HepG2 (cell line): ENCODE data around the gene TREH. TPM values are rescaled to one million over a fixed set of nuclear protein-coding genes. Genes with fewer than 3 reads are reported as not detected.

Experiments used
- ATAC-seq: fragments of 200-7000 bp; cut with Tn5 transposase; 3 replicates; pipeline ENCODE4 v1.9.1; 2020; ENCODE audit warnings: mild to moderate bottlenecking, moderate library complexity
- BruUV-seq: library from RNA; stranded (reverse); fragments of 400-500 nt; replicated peaks from 2 replicates; lab custom pipeline; 2021; lab: Mats Ljungman, UMichigan
- CTCF ChIA-PET: fragments of 300-600 bp; formaldehyde crosslinking; extraction: SDS; loops from one replicate; lab custom pipeline; 2021; ENCODE audit warnings: low total read pairs, inconsistent platforms, low intra/inter-chr PET ratio; lab: Yijun Ruan, JAX
- POLR2A ChIA-PET: fragments of 350-600 bp; sonication (Branson Sonifier 250); formaldehyde crosslinking; loops from one replicate; lab custom pipeline; 2020; ENCODE audit warnings: antibody characterized with exemption, inconsistent platforms; lab: Yijun Ruan, JAX
- DNase-seq: peaks from one replicate; pipeline ENCODE4 v3.0.0-alpha.2; 2015; ENCODE audit warnings: low spot score
- FAIRE-seq: peaks from 3 replicates; lab custom pipeline; 2011; peaks lifted over from hg19 to GRCh38; lab: Jason Lieb, UNC
- H2AFZ ChIP-seq: one replicate; pipeline ENCODE4 v1.6.1; 2011; ENCODE audit warnings: low read length, inconsistent platforms
- H3K27ac ChIP-seq: fragments of 300-600 bp; 3 replicates; pipeline ENCODE4 v1.8.0; 2011; ENCODE audit warnings: mixed run types, mild to moderate bottlenecking, mixed read lengths, low read length, inconsistent platforms; ENCODE audit not compliant: insufficient read depth; ENCODE audit errors: extremely low read length
- H3K27me3 ChIP-seq, 2 experiments: fragments of 200-600 bp in 1 of 2; 2 replicates in 1 of 2; 3 replicates in 1 of 2; pipeline versions ENCODE4 v1.6.0 to v1.8.0; 2011; ENCODE audit warnings: low read length in 2 of 2, mild to moderate bottlenecking in 2 of 2, moderate library complexity in 2 of 2, inconsistent platforms in 1 of 2; ENCODE audit not compliant: insufficient read depth in 2 of 2, control insufficient read depth in 1 of 2
- H3K36me3 ChIP-seq, 2 experiments: fragments of 200-600 bp in 1 of 2; replicated peaks in 1 of 2; 2 replicates in 1 of 2; 3 replicates in 1 of 2; pipeline versions ENCODE4 v1.5.1 to v1.8.0; 2011; ENCODE audit warnings: low read length in 2 of 2, inconsistent platforms in 1 of 2; ENCODE audit not compliant: insufficient read depth in 2 of 2, control insufficient read depth in 1 of 2
- H3K4me1 ChIP-seq: 2 replicates; pipeline ENCODE4 v1.5.1; 2012; ENCODE audit warnings: low read length, inconsistent platforms; ENCODE audit not compliant: insufficient read depth
- H3K4me2 ChIP-seq: 2 replicates; pipeline ENCODE4 v1.6.0; 2011; ENCODE audit warnings: low read depth, low read length, inconsistent platforms
- H3K4me3 ChIP-seq, 3 experiments: fragments of 200-600 bp in 1 of 3; sonication (generic), shearing (Covaris generic) in 1 of 3; replicated peaks in 1 of 3; 2 replicates each; pipeline ENCODE4 v1.5.1; 2011 to 2016; ENCODE audit warnings: low read length in 3 of 3, inconsistent platforms in 2 of 3, low read depth in 2 of 3, mild to moderate bottlenecking in 2 of 3, control low read depth in 1 of 3, mixed read lengths in 1 of 3; ENCODE audit not compliant: insufficient read depth in 1 of 3
- H3K79me2 ChIP-seq: one replicate; pipeline ENCODE4 v1.6.1; 2011; ENCODE audit warnings: low read length, inconsistent platforms; ENCODE audit not compliant: insufficient read depth
- H3K9ac ChIP-seq: 2 replicates; pipeline ENCODE4 v1.6.0; 2011; ENCODE audit warnings: mild to moderate bottlenecking, low read depth, low read length, inconsistent platforms; ENCODE audit not compliant: insufficient read depth
- H3K9me3 ChIP-seq: 2 replicates; pipeline ENCODE4 v1.5.1; 2012; ENCODE audit warnings: mild to moderate bottlenecking, low read length
- H4K20me1 ChIP-seq: 2 replicates; pipeline ENCODE4 v1.6.0; 2011; ENCODE audit warnings: inconsistent platforms, mild to moderate bottlenecking, low read length, moderate library complexity; ENCODE audit not compliant: insufficient read depth
- BRD4 ChIP-seq: sonication (generic); formaldehyde crosslinking; IDR thresholded peaks from 2 replicates; pipeline ENCODE4 v1.4.0; 2020; ENCODE audit warnings: missing genetic modification reagents
- KAT8 ChIP-seq: IDR thresholded peaks from 2 replicates; pipeline ENCODE4 v1.6.1; 2016; ENCODE audit warnings: missing genetic modification reagents, missing compliant biosample characterization
- MZF1 ChIP-seq: sonication (generic); formaldehyde crosslinking; IDR thresholded peaks from 2 replicates; pipeline ENCODE4 v1.8.1; 2023; ENCODE audit warnings: mild to moderate bottlenecking, missing genetic modification reagents, borderline replicate concordance
- POLR2AphosphoS5 ChIP-seq: IDR thresholded peaks from 2 replicates; pipeline ENCODE4 v1.6.1; 2012; ENCODE audit warnings: low read depth, low read length
- REL ChIP-seq: sonication (generic); formaldehyde crosslinking; conservative IDR thresholded peaks from 2 replicates; pipeline ENCODE4 v1.8.0; 2022; ENCODE audit warnings: mild to moderate bottlenecking, missing genetic modification reagents, moderate library complexity
- SP1 ChIP-seq, 2 experiments: fragments of 450-650 bp in 1 of 2; sonication (generic) in 1 of 2; formaldehyde crosslinking in 1 of 2; IDR thresholded peaks; 2 replicates each; pipeline versions ENCODE4 v1.4.0 to v1.6.1; 2016 to 2020; ENCODE audit warnings: missing genetic modification reagents in 1 of 2
- SRSF9 ChIP-seq: fragments of 200-400 bp; formaldehyde crosslinking; IDR thresholded peaks from 2 replicates; pipeline ENCODE4 v1.6.1; 2018; ENCODE audit warnings: borderline replicate concordance, mild to moderate bottlenecking, low read depth, low read length; ENCODE audit not compliant: insufficient read depth, poor library complexity, severe bottlenecking
- STAG1 ChIP-seq: sonication (generic); formaldehyde crosslinking; IDR thresholded peaks from 2 replicates; pipeline ENCODE4 v1.4.0; 2020; ENCODE audit warnings: missing genetic modification reagents
- SUZ12 ChIP-seq: fragments of 150-350 bp; IDR thresholded peaks from 2 replicates; pipeline ENCODE4 v1.6.1; 2014; ENCODE audit warnings: low read depth, low read length
- YEATS4 ChIP-seq: sonication (generic); formaldehyde crosslinking; IDR thresholded peaks from 2 replicates; pipeline ENCODE4 v1.4.0; 2020; ENCODE audit warnings: missing genetic modification reagents, borderline replicate concordance
- ZMYM4 ChIP-seq: sonication (generic); formaldehyde crosslinking; IDR thresholded peaks from 2 replicates; pipeline ENCODE4 v1.8.1; 2023; ENCODE audit warnings: mild to moderate bottlenecking, missing genetic modification reagents
- ZNF234 ChIP-seq: sonication (generic); formaldehyde crosslinking; conservative IDR thresholded peaks from 2 replicates; pipeline ENCODE4 v1.5.1; 2020; ENCODE audit warnings: mild to moderate bottlenecking, missing genetic modification reagents
- ZNF451 ChIP-seq: sonication (generic); formaldehyde crosslinking; IDR thresholded peaks from 2 replicates; pipeline ENCODE4 v1.5.0; 2020; ENCODE audit warnings: mild to moderate bottlenecking, missing genetic modification reagents
- ZNF468 ChIP-seq: sonication (generic); formaldehyde crosslinking; IDR thresholded peaks from 2 replicates; pipeline ENCODE4 v1.8.0; 2022; ENCODE audit warnings: mild to moderate bottlenecking, moderate library complexity, missing genetic modification reagents
- ZNF672 ChIP-seq: sonication (generic); formaldehyde crosslinking; IDR thresholded peaks from 2 replicates; pipeline ENCODE4 v1.8.1; 2022; ENCODE audit warnings: missing genetic modification reagents
- ZNF772 ChIP-seq: sonication (generic); formaldehyde crosslinking; IDR thresholded peaks from 2 replicates; pipeline ENCODE4 v1.5.0; 2020; ENCODE audit warnings: mild to moderate bottlenecking, missing genetic modification reagents
- WGBS: methylation state at CpG from one replicate; pipeline ENCODE4 v1.1.6; 2017; ENCODE audit warnings: low lambda C conversion rate; 5-methylcytosine and 5-hydroxymethylcytosine counted together
- in situ Hi-C: cut with HindIII; loops from 2 replicates; pipeline ENCODE4 v1.10.0; 2017; ENCODE audit warnings: low pct_unique_long_range_greater_than_20kb; ENCODE audit not compliant: extremely low pct_ligation_motif_present
- intact Hi-C: fragments of 100-400 bp; cut with micrococcal nuclease; formaldehyde crosslinking; loops from one replicate; pipeline ENCODE4 v1.10.0; 2022; ENCODE audit not compliant: unreplicated experiment
- polyA plus RNA-seq, 8 experiments: library from polyadenylated mRNA; depleted of rRNA in 3 of 8; stranded (reverse) in 7 of 8; unstranded in 1 of 8; fragments of >200 nt; fragmentation: Illumina TruSeq in 4 of 8; extraction: Trizol in 4 of 8; gene quantifications; 2 replicates each; pipeline versions ENCODE4 v1.2.1 to v1.2.3, GENCODE V29; 2011 to 2016; ENCODE audit warnings: low read depth in 4 of 8, missing spikeins in 1 of 8, mixed read lengths in 1 of 8; ENCODE audit not compliant: insufficient read depth in 1 of 8
- total RNA-seq, 5 experiments: library from RNA; depleted of rRNA; stranded (reverse); fragments of >200 nt; fragmentation: Illumina TruSeq; extraction: Trizol; gene quantifications; 2 replicates each; pipeline ENCODE4 v1.2.3, GENCODE V29; 2016; ENCODE audit warnings: low read depth in 1 of 5
- TF ChIP-seq, protein P1 (sequence below): sonication (generic); formaldehyde crosslinking; IDR thresholded peaks from 2 replicates; pipeline ENCODE4 v1.9.0; 2021; ENCODE audit warnings: missing genetic modification reagents, mild to moderate bottlenecking, borderline replicate concordance
- TF ChIP-seq, protein P2 (sequence below): IDR thresholded peaks from 2 replicates; pipeline ENCODE4 v1.6.1; 2016; ENCODE audit warnings: low read depth, missing genetic modification reagents, missing compliant biosample characterization

The TREH gene
- total and polyA plus RNA-seq, 2 of the 13 experiments (the other 11 are each of a cell fraction or from before 2014, with no cell fraction given) = 0.53 to 0.86 TPM

DNA sequence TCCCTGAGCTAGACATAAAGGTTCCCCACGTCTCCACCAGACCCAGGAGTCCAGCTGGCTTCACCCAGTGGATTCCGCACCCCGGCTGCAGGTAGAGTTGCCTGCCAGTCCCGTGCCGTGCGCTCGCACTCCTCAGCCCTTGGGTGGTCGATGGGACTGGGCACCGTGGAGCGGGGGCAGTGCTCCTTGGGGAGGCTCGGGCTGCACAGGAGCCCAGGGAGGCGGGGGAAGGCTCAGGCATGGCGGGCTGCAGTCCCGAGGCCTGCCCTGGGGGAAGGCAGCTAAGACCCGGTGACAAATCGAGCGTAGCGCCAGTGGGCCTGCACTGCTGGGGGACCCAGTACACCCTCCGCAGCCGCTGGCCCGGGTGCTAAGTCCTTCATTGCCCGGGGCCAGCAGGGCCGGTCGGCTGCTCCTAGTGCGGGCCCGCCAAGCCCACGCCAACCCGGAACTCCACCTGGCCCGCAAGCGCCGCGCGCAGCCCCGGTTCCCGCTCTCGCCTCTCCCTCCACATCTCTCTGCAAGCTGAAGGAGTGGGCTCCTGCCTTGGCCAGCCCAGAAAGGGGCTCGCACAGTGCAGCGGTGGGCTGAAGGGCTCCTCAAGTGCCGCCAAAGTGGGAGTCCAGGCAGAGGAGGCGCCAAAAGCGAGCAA is 9.5 kb upstream of the TREH start:
- H3K27ac ChIP-seq = peak overlapping the region; percentile 31
- H4K20me1 ChIP-seq = no peaks in the 10 kb centered on the region
- no peaks in the 10 kb centered on the region for H3K36me3 ChIP-seq
- FAIRE-seq (no peak), DNase-seq (no peak), ATAC-seq (no peak)
- H3K9ac ChIP-seq = peak overlapping the region; percentile 37; the same call in 1 of the 2 replicates
- BruUV-seq = TSS peak; percentile 84
- no peaks in the 10 kb centered on the region for H3K9me3 ChIP-seq
- H3K27me3 ChIP-seq = no peaks in the 10 kb centered on the region; a peak in 1 of 5 replicates
- 95% methylated on average over 18 of the region's 41 CpGs for WGBS
- H2AFZ ChIP-seq = no peak overlapping the region
- intact Hi-C loops (loop anchor here (1.0 kb wide), 1 partner anchor 30 kb away; no protein-coding TSS in a partner anchor), in situ Hi-C loops (no loop called here)
- CTCF ChIA-PET = interaction anchor here (1.0 to 2.7 kb wide), 4 partner anchors 10 to 268 kb away, joined by 3 to 49 read pairs (median 18); partner anchors contain the start of gene UPK2
- H3K4me1 ChIP-seq = peaks cover 70% of the 10 kb centered on the region
- peak overlapping the region; percentile 98 for H3K4me2 ChIP-seq
- peak overlapping the region in 1 of 3 experiments; percentile 75; a peak in 2 of 6 replicates for H3K4me3 ChIP-seq
- POLR2A ChIA-PET = interaction anchor here (0.8 to 2.8 kb wide), 10 partner anchors 10 to 237 kb away, joined by 3 to 28 read pairs (median 4); partner anchors contain the start of genes ARCN1, BCL9L, DDX6 and TREH
- no peaks in the 10 kb centered on the region for H3K79me2 ChIP-seq
- TF ChIP-seq SP1 (IDR thresholded peaks at IDR 0.05) (no peak), SP1 (CRISPR knock-in tag; IDR thresholded peaks at IDR 0.05) (no peak), REL (no peak), SRSF9 (no peak), SUZ12 (no peak), ZNF772 (no peak), BRD4 (CRISPR knock-in tag) (no peak), STAG1 (no peak), POLR2AphosphoS5 (no peak), ZMYM4 (peak; percentile 15; the same call in 1 of the 2 replicates), KAT8 (CRISPR knock-in tag) (no peak), ZNF234 (no peak), ZNF672 (CRISPR knock-in tag) (no peak), MZF1 (CRISPR knock-in tag) (no peak), ZNF468 (CRISPR knock-in tag) (no peak), ZNF451 (CRISPR knock-in tag) (no peak), YEATS4 (CRISPR knock-in tag) (no peak)
- TF ChIP-seq, protein P1, sequence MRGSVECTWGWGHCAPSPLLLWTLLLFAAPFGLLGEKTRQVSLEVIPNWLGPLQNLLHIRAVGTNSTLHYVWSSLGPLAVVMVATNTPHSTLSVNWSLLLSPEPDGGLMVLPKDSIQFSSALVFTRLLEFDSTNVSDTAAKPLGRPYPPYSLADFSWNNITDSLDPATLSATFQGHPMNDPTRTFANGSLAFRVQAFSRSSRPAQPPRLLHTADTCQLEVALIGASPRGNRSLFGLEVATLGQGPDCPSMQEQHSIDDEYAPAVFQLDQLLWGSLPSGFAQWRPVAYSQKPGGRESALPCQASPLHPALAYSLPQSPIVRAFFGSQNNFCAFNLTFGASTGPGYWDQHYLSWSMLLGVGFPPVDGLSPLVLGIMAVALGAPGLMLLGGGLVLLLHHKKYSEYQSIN (CRISPR knock-in tag) = no peak
- TF ChIP-seq, protein P2, sequence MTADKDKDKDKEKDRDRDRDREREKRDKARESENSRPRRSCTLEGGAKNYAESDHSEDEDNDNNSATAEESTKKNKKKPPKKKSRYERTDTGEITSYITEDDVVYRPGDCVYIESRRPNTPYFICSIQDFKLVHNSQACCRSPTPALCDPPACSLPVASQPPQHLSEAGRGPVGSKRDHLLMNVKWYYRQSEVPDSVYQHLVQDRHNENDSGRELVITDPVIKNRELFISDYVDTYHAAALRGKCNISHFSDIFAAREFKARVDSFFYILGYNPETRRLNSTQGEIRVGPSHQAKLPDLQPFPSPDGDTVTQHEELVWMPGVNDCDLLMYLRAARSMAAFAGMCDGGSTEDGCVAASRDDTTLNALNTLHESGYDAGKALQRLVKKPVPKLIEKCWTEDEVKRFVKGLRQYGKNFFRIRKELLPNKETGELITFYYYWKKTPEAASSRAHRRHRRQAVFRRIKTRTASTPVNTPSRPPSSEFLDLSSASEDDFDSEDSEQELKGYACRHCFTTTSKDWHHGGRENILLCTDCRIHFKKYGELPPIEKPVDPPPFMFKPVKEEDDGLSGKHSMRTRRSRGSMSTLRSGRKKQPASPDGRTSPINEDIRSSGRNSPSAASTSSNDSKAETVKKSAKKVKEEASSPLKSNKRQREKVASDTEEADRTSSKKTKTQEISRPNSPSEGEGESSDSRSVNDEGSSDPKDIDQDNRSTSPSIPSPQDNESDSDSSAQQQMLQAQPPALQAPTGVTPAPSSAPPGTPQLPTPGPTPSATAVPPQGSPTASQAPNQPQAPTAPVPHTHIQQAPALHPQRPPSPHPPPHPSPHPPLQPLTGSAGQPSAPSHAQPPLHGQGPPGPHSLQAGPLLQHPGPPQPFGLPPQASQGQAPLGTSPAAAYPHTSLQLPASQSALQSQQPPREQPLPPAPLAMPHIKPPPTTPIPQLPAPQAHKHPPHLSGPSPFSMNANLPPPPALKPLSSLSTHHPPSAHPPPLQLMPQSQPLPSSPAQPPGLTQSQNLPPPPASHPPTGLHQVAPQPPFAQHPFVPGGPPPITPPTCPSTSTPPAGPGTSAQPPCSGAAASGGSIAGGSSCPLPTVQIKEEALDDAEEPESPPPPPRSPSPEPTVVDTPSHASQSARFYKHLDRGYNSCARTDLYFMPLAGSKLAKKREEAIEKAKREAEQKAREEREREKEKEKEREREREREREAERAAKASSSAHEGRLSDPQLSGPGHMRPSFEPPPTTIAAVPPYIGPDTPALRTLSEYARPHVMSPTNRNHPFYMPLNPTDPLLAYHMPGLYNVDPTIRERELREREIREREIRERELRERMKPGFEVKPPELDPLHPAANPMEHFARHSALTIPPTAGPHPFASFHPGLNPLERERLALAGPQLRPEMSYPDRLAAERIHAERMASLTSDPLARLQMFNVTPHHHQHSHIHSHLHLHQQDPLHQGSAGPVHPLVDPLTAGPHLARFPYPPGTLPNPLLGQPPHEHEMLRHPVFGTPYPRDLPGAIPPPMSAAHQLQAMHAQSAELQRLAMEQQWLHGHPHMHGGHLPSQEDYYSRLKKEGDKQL (CRISPR knock-in tag) = no peak
